Measurements from ENCODE around the gene ARMC9. TPM values are rescaled to one million over a fixed set of nuclear protein-coding genes. Genes with fewer than 3 reads are reported as not detected.

The ARMC9 gene
- total and polyA plus RNA-seq, 8 donors, result 11.4 to 40.6 (median 13.9) TPM

DNA sequence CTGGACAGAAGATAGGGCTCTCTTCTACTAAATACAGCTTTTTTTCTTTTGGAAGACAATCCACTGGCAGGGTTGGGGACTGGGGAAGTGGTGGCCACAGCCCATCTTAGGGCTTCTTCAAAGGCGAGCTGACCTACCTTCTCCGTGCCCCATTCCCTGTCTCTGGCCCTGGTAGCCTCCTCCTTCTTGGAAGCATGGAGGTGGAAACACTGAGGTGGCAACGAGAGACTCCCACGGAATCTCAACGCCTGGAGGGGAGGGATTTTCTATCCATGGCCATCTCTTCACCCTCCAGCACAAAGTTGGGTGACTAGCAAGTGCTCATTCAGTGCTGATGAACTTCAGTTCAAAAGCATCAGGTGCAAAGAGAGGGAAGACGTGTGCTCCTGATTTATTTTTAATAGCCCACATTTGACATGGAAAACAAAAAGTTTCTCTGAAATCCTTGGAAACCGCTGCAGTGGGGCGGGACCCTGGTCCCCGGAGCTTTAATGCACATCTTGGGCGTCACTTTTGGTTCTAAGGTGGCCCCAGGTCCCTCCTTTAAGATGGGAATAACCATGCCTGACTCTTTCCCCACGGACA, 633 bp upstream of the ARMC9 start:
- intact Hi-C loops (cut with DNase I), result no loop called here
- Histone ChIP-seq H3K27ac (peak overlapping the region; percentile 71), H3K4me1 (peaks cover 12 to 22% of the 10 kb centered on the region in 2 donors), H3K36me3 (no peaks in the 10 kb centered on the region), H3K27me3 (no peaks in the 10 kb centered on the region), H3K9me3 (no peaks in the 10 kb centered on the region), H3K4me3 (peak overlapping the region; percentile 82 to 87)
- ATAC-seq (no peak), DNase-seq (no peak)
- TF ChIP-seq, protein P1, sequence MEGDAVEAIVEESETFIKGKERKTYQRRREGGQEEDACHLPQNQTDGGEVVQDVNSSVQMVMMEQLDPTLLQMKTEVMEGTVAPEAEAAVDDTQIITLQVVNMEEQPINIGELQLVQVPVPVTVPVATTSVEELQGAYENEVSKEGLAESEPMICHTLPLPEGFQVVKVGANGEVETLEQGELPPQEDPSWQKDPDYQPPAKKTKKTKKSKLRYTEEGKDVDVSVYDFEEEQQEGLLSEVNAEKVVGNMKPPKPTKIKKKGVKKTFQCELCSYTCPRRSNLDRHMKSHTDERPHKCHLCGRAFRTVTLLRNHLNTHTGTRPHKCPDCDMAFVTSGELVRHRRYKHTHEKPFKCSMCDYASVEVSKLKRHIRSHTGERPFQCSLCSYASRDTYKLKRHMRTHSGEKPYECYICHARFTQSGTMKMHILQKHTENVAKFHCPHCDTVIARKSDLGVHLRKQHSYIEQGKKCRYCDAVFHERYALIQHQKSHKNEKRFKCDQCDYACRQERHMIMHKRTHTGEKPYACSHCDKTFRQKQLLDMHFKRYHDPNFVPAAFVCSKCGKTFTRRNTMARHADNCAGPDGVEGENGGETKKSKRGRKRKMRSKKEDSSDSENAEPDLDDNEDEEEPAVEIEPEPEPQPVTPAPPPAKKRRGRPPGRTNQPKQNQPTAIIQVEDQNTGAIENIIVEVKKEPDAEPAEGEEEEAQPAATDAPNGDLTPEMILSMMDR (IDR thresholded peaks at IDR 0.05), result no peak

DNA sequence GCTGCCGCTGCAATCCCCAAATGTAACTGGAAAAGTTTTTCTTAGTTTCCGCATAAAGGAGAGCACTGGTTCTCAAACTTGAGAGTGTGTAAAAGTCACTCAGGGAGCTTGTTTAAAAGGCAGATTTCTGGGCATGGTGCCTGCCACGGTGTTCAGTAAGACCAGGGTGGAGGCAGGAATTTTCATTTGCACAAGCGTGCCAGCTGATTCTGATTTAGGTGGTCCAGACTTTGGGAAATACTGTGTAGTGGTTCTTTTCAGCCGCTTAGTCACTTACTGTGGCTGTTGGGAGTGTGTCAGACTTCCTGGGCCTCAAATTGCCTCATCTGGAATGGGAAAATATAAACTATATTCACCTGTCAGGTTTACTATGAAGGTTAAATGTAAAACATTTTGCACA, 788 bp downstream of the ARMC9 start:
- Histone ChIP-seq H3K4me1 (peaks cover 12 to 22% of the 10 kb centered on the region in 2 donors), H3K27me3 (no peaks in the 10 kb centered on the region), H3K36me3 (no peaks in the 10 kb centered on the region), H3K4me3 (peak overlapping the region; percentile 82 to 87), H3K27ac (peak overlapping the region; percentile 71), H3K9me3 (no peaks in the 10 kb centered on the region)
- intact Hi-C loops (cut with DNase I), result no loop called here
- peak; percentile 68 for ATAC-seq
- no peak for DNase-seq
- TF ChIP-seq, protein P1 (IDR thresholded peaks at IDR 0.05), result no peak

DNA sequence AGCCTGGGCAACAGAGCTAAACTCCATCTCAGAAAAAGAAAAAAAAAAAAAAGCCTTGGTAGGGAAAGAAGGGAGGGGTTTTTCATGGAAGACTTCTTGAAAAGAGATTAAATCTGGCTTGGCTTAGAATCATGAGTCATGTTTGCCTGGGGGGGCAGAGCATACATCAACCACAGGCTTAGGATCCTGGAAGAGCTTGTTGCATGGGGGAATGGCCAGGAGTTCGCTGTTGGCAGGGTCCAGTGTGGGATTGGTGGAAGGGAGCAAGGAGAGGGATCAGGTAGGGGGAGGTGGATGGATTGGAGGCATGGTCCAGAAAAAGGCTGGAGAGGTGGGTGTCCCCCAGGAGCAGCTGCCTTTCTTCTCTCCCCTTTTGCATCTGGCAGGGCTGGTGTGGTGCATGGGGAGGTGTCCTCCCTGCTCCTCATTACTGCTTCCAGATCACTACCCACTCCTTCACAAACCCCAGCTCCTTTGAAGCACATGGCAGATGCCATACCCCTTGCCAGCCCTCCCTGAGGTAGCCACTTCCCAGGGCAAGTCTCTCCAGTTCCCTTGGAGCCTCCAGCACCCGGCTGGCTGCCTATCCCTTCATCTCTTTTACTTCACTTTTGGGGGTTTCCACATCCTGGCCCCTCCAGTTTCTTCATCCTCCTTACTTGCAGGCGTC, 2.5 kb downstream of the ARMC9 start:
- H3K27ac ChIP-seq, result no peak overlapping the region

DNA sequence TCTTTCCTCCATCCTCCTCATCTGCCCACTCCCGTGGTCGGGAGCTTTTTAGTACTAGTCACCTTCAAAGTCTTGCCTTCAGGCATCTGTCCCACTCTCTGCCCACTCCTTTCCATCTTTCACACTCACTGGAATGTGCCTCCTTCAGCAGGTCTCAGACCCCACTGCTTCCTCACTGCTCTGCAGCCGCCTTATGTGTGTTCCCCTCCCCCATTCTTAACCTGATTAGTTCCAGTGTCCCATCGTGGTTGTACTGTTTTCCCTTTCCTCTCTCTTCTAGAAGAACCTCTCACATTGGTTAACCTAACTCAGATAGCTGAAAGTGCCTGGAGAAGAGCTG, 3.0 kb downstream of the ARMC9 start:
- intact Hi-C loops (cut with DNase I), result no loop called here
- Histone ChIP-seq H3K9me3 (no peaks in the 10 kb centered on the region), H3K4me3 (no peak overlapping the region), H3K36me3 (no peaks in the 10 kb centered on the region), H3K27me3 (no peaks in the 10 kb centered on the region), H3K4me1 (peaks cover 12 to 22% of the 10 kb centered on the region in 2 donors), H3K27ac (no peak overlapping the region)
- ATAC-seq, result no peak
- no peak for DNase-seq
- TF ChIP-seq, protein P1 (IDR thresholded peaks at IDR 0.05), result no peak

More for the DNA sequence above, 2.5 kb downstream of the ARMC9 start:
- DNase-seq, result no peak
- intact Hi-C loops (cut with DNase I), result no loop called here
- no peaks in the 10 kb centered on the region for H3K9me3 ChIP-seq
- TF ChIP-seq, protein P1 (IDR thresholded peaks at IDR 0.05), result no peak
- no peaks in the 10 kb centered on the region for H3K36me3 ChIP-seq
- H3K27me3 ChIP-seq, result no peaks in the 10 kb centered on the region
- ATAC-seq, result no peak
- peaks cover 12 to 22% of the 10 kb centered on the region in 2 donors for H3K4me1 ChIP-seq
- no peak overlapping the region for H3K4me3 ChIP-seq

DNA sequence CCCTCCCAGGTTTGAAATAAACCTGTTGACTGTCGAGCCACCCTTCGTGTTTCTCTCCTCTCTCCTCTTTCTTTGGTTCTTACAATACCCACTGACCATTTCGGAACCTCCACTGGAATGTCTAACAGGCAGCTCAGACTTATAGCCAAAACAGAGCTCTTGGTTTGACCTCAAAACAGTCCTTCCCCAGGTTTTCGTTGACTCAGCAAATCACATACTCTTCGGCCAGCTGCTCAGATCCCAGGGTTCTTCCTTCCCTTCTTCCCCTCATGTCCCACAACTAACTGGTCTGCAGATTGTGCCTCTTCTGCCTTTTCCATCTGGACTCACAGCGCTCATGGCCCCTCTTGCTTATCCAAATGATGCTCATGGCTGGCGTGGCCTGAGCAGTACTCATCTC, 4.7 kb downstream of the ARMC9 start:
- H3K9me3 ChIP-seq, result no peaks in the 10 kb centered on the region
- H3K36me3 ChIP-seq, result no peaks in the 10 kb centered on the region
- no peaks in the 10 kb centered on the region for H3K27me3 ChIP-seq
- no peak overlapping the region for H3K4me3 ChIP-seq
- no peak for DNase-seq
- intact Hi-C loops (cut with DNase I), result no loop called here
- peaks cover 7 to 14% of the 10 kb centered on the region in 2 donors for H3K4me1 ChIP-seq
- ATAC-seq, result no peak
- H3K27ac ChIP-seq, result no peak overlapping the region
- TF ChIP-seq, protein P1 (IDR thresholded peaks at IDR 0.05), result no peak
